Measurements from ENCODE around the gene CATSPERD.

DNA sequence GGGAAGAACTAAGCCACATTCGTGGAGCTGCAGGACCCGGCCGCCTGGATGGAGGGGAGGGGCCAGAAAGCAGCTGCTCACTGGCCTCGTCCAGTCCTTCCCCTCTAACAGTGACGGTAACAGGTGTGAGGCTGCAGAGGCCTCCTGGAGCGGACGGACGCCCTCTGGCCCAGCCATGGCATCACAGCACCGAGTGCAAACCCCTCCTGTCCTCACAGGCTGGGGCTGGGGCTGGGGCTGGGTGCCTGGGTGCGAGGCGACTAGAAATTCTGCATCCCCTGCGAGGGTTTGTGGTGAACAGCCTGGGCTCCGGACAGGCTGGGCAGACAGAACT, 43.7 kb upstream of the CATSPERD start:
- no peak for TF ChIP-seq POLR2A (IDR thresholded peaks at IDR 0.05)
- TF ChIP-seq, protein P1, sequence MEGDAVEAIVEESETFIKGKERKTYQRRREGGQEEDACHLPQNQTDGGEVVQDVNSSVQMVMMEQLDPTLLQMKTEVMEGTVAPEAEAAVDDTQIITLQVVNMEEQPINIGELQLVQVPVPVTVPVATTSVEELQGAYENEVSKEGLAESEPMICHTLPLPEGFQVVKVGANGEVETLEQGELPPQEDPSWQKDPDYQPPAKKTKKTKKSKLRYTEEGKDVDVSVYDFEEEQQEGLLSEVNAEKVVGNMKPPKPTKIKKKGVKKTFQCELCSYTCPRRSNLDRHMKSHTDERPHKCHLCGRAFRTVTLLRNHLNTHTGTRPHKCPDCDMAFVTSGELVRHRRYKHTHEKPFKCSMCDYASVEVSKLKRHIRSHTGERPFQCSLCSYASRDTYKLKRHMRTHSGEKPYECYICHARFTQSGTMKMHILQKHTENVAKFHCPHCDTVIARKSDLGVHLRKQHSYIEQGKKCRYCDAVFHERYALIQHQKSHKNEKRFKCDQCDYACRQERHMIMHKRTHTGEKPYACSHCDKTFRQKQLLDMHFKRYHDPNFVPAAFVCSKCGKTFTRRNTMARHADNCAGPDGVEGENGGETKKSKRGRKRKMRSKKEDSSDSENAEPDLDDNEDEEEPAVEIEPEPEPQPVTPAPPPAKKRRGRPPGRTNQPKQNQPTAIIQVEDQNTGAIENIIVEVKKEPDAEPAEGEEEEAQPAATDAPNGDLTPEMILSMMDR (IDR thresholded peaks at IDR 0.05), result no peak
